ENCODE data around the gene IFNGR1.

DNA sequence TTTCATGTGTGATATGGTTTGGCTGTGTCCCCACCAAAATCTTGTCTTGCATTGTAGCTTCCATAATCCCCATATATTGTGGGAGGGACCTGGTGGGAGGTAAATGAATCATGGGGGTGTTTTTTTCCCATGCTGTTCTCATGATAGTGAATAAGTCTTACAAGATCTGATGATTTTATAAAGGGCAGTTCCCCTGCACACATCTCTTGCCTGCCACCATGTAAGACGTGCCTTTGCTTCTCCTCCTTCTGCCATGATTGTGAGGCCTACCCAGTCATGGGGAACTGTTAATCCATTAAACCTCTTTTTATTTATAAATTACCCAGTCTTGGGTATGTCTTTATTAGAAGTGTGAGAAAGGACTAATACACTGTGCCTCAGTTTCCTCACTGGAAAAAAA is 41.6 kb downstream of the IFNGR1 start:
- TF ChIP-seq, protein P1, sequence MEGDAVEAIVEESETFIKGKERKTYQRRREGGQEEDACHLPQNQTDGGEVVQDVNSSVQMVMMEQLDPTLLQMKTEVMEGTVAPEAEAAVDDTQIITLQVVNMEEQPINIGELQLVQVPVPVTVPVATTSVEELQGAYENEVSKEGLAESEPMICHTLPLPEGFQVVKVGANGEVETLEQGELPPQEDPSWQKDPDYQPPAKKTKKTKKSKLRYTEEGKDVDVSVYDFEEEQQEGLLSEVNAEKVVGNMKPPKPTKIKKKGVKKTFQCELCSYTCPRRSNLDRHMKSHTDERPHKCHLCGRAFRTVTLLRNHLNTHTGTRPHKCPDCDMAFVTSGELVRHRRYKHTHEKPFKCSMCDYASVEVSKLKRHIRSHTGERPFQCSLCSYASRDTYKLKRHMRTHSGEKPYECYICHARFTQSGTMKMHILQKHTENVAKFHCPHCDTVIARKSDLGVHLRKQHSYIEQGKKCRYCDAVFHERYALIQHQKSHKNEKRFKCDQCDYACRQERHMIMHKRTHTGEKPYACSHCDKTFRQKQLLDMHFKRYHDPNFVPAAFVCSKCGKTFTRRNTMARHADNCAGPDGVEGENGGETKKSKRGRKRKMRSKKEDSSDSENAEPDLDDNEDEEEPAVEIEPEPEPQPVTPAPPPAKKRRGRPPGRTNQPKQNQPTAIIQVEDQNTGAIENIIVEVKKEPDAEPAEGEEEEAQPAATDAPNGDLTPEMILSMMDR (IDR thresholded peaks at IDR 0.05; ENCODE audit: insufficient read depth, low read depth, low read length): no peak
- TF ChIP-seq EZH2 (IDR thresholded peaks at IDR 0.05; ENCODE audit: insufficient read depth, low read length): no peak
